ENCODE measurements around the gene SLC25A51. TPM values are rescaled to one million over a fixed set of nuclear protein-coding genes. Genes with fewer than 3 reads are reported as not detected.
A peak's percentile ranks its signal among the peaks of the same experiment; 100 is the strongest.
"Not testable (repeated sequence)": the region's sequence is repeated elsewhere in the genome, so short reads cannot be mapped to it uniquely, and the experiment has no call there.

Gene SLC25A51
- total RNA-seq, 1 experiment from 2014 or later, result 16.8 TPM

DNA sequence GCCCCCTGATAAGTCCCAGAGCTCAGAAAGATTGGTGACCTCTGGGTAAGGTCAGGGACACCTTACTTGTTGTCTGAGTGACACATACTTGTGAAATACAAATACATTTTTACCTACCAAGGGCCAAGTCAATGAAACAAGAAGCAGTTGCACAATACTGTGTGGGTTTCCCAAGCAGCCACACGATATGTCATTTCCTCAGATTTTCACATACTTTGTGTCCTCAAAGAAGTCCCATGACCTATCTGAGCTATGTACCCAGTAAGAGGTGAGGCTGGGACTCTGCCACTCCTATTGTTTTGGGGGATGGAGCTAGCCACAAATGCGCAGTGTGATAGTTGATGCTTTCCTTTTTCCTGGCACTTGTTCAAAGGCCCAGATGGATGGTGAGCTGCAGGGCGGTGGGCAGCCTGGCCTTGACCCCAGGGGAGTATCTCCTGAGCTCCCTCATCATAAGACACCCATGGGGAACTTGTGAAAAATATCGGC lies 4.8 kb upstream of the SLC25A51 start:
- Histone ChIP-seq H3K36me3 (replicated peaks; ENCODE audit: control insufficient read depth, insufficient read depth, low read length) (no peaks in the 10 kb centered on the region), H3K4me3 (ENCODE audit: insufficient read depth, low read depth, low read length) (no peak overlapping the region), H3K27me3 (ENCODE audit: control insufficient read depth, insufficient read depth, low read length) (no peaks in the 10 kb centered on the region)
- no peak for DNase-seq

DNA sequence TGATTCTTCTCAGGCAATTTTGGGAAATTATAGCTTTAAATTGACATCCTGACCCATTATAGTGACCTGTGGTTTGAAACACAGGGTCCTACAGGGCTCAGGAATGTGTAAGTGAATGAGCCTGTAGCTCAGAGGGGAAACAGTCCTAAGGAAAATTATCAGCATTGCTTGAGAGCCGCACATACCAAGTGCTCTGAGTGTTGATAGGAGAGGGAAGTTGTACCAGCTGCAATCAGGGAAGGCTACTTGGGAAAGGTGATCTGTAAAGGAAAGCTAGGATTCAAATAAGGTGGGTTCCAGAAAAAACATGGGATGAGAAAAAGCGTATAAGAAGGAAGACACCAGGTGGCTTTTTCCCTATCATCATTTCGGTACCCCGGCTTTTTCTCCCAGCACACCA lies 4.4 kb upstream of the SLC25A51 start:
- peak; percentile 8 for DNase-seq
- Histone ChIP-seq H3K36me3 (replicated peaks; ENCODE audit: control insufficient read depth, insufficient read depth, low read length) (no peaks in the 10 kb centered on the region), H3K27me3 (ENCODE audit: control insufficient read depth, insufficient read depth, low read length) (no peaks in the 10 kb centered on the region), H3K4me3 (ENCODE audit: insufficient read depth, low read depth, low read length) (no peak overlapping the region)

DNA sequence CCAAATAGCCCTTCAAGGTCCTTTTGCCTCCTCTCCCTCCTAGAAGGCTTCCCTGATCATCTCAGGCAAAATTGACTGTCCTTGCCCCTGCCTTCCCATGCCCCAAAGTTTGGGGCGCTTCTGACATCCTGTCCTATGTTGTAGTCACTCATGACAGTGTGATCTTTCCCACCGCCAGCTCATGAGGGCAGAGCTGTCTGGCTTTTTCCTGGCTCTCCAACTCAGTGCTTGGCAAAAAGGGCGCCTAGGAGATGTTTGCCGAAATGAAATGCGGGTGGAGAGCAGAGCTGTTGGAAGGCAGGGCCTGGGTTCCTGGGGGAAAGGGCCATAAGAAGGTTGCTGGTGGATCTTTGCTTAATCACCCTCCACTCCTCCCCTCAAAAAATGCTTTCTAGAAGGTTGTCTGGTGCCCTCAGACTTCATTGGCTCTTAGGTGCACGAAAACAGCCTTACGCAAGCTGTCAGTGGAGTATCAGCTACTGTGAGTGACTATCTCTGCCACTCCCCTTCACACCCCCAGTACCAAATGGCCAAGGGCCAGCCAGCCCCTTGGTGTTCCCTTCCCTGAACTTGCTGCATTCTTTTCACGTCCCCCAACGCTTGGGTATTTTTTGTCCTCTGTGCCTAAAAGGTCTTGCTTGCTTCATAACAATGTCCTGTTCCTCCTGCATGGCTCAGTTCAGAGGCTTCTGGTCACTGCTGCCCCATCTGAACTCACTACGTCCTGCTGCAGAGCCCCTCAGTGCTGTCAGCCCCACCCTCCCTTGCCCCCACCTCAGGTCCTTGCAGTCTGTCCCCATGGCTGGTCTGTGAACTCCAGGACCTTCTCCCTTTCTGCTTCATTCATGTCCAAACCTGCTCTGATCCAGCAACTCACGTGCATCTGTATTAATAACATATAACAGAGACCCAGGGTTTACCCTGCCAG lies 2.6 kb upstream of the SLC25A51 start:
- Histone ChIP-seq H3K4me3 (ENCODE audit: insufficient read depth, low read depth, low read length) (no peak overlapping the region), H3K27me3 (ENCODE audit: control insufficient read depth, insufficient read depth, low read length) (no peaks in the 10 kb centered on the region), H3K36me3 (replicated peaks; ENCODE audit: control insufficient read depth, insufficient read depth, low read length) (no peaks in the 10 kb centered on the region)
- DNase-seq, result peak; percentile 12

DNA sequence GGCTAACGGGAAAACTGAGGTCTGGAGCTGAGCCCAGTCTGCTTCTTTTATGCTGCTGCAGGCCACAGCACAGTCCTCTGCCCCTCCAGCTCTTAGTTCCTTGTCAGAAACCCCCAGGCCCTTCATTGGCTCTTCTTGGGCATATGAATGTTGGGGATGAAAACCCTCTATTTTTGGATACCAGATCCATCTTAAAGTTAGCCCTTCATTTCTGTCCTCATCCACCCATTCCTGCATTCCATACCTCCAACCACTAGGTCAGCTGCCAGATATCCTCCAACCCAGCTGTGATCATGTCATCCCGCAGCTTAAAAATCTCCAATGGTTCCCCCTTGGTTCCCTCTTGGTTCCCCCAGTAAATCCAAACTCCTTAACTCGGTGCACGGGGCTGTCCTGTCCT lies 1.8 kb upstream of the SLC25A51 start:
- DNase-seq, result peak; percentile 8
- Histone ChIP-seq H3K4me3 (ENCODE audit: insufficient read depth, low read depth, low read length) (no peak overlapping the region), H3K27me3 (ENCODE audit: control insufficient read depth, insufficient read depth, low read length) (no peaks in the 10 kb centered on the region), H3K36me3 (replicated peaks; ENCODE audit: control insufficient read depth, insufficient read depth, low read length) (no peaks in the 10 kb centered on the region)

DNA sequence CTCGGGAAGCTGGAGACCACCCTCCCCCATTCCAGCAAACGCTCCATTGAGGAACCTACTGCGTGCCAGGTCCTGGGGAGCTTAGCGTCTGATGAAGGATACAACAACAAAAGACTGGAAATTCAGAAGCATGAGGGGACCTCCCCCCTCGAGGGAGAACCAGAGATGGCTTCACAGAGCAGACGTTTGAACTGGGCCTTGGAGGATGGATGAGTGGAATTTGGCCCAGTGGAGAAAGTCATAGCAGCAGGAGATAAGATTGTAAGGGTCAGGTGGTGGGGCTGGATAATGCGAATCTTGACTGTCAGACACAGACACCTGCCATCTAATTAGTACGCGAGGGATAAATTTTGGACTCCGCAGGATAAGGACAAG lies 1.2 kb upstream of the SLC25A51 start:
- H3K4me3 ChIP-seq (ENCODE audit: insufficient read depth, low read depth, low read length), result no peak overlapping the region
- no peak for DNase-seq
- no peaks in the 10 kb centered on the region for H3K27me3 ChIP-seq (ENCODE audit: control insufficient read depth, insufficient read depth, low read length)
- H3K36me3 ChIP-seq (replicated peaks; ENCODE audit: control insufficient read depth, insufficient read depth, low read length), result no peaks in the 10 kb centered on the region

DNA sequence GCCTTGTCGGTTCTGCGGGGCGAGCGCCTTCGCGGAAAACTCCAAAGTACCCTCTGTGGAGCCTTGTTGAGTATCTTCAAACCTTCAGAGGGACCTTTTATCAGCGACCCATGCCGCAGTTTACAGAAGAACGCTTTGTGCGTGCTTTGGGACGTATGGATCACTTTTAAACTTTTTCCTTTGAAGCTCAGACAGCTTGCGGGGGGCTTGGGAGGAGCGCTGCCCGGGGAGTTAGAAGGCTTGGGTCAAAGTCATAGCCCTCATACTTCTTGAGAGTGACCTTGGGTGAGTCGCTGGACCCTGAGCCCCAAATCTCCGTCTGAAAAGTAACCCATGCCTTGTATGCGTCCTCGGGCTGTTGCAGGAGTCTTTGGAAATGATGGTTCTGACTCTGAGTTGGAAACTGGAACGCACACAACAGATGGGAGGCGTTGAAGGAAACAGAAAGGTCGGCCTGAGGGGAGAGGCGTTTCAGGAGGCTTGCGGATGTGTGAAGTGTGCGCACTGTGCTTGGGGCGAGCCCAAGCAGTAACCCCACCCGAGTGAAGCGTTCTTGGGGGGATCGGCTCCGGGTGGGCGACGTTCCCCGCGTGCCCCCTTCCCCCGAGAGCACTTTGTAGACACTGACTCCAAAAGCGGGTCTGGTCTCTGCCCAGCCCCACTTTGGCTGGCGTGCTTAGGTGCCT lies 661 bp upstream of the SLC25A51 start:
- DNase-seq, result peak; percentile 42
- Histone ChIP-seq H3K27me3 (ENCODE audit: control insufficient read depth, insufficient read depth, low read length) (no peaks in the 10 kb centered on the region), H3K36me3 (replicated peaks; ENCODE audit: control insufficient read depth, insufficient read depth, low read length) (no peaks in the 10 kb centered on the region), H3K4me3 (ENCODE audit: insufficient read depth, low read depth, low read length) (peak overlapping the region; percentile 95)

DNA sequence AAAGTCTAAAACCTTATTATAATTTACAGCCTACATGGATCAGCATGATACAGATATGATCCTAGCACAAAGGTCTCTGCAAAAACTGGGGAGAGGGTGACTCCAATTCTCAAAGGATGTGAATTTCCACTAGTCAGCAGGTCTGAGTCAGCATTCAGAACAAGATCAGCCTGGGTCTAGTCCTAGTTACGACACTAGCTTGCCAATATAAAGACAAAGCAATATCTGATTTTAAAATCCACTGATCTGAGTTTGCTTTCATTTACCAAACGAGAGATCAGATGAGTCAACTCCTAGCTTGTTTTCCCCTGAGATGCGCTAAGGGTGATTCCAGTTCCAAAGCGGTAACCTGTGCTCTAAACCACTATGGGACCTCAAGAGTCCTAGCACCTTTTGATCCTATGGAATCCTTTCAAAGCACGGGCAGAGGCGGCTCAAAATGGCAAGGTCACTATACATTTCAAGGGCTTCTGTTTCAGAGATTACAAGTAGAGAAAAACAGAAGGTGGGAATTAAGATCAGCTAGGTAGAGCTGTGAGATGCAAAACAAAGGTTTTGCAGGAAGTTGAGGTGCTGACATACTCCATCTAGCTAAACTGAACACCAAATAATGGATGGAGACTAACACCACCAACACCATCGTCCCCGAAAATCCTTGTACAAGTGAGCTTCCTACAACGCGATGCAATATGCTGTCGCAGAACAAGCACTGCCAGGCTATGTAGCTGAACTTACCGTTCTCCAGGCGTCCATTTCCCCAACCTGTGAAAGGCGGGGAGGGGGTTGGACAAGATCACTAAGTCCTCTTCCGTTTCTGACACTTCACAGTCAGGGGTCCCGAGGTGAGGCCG lies 906 bp downstream of the SLC25A51 start:
- peak overlapping the region; percentile 95 for H3K4me3 ChIP-seq (ENCODE audit: insufficient read depth, low read depth, low read length)
- no peaks in the 10 kb centered on the region for H3K27me3 ChIP-seq (ENCODE audit: control insufficient read depth, insufficient read depth, low read length)
- DNase-seq, result peak; percentile 40
- H3K36me3 ChIP-seq (replicated peaks; ENCODE audit: control insufficient read depth, insufficient read depth, low read length), result no peaks in the 10 kb centered on the region; the same call in 1 of the 2 replicates

DNA sequence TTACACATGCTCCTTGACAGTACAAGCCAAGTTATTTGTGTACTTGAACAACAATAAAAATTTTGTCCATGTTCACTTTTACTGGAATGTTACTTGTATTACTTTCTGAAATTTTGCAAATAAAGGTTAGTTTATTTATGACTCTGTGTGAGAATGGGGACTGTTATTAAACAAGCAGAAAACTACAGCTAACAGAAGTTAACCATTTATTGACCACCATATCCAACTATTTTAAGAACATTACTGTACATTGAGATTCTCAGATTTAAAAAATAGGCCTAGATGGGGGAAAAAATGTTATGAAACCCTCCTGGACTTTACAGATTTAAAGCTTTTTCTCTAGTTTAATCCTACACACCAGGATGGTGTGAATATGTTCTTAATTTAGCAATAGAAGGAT lies 1.8 kb downstream of the SLC25A51 start:
- no peaks in the 10 kb centered on the region; the same call in 1 of the 2 replicates for H3K36me3 ChIP-seq (replicated peaks; ENCODE audit: control insufficient read depth, insufficient read depth, low read length)
- no peaks in the 10 kb centered on the region for H3K27me3 ChIP-seq (ENCODE audit: control insufficient read depth, insufficient read depth, low read length)
- H3K4me3 ChIP-seq (ENCODE audit: insufficient read depth, low read depth, low read length), result no peak overlapping the region
- no peak for DNase-seq

DNA sequence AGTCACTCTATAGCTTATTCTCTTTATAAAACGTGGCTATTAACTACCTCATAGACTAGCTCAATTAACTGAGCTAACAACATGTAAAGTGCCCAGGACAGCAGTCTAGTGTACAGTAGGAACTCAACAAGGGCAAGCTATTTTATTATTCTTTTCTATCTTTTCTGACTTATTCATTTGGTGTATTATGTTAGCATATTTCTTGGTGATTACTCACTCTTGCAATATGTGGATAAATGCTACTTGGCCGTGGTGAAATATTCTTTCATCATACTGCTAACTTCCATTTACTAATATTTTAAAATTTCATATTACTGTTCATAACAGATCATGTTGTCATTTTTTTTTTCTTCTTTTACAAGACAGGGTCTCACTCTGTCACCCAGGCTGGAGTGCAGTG lies 4.9 kb downstream of the SLC25A51 start:
- Histone ChIP-seq H3K36me3 (replicated peaks; ENCODE audit: control insufficient read depth, insufficient read depth, low read length) (peaks cover 3% of the 10 kb centered on the region), H3K4me3 (ENCODE audit: insufficient read depth, low read depth, low read length) (no peak overlapping the region), H3K27me3 (ENCODE audit: control insufficient read depth, insufficient read depth, low read length) (no peaks in the 10 kb centered on the region)
- DNase-seq, result no peak

DNA sequence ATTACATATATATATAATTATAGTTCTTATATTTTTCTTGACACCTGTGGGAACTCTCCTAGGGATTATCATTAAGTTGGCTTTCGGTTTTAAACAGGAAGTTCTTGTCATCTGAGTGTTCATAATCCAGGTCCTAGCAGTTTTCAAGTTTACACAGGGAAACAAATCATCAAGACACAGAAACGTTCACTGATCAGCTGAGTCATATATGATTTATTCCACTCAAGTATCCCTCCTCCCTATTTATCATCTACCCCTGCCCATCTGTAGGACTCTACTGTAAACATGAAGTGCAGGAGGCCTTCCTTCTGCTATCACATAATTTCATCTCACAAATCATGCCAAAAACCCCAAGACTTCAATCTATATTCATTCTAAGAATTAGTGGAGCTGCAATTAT lies 6.3 kb downstream of the SLC25A51 start:
- Histone ChIP-seq H3K36me3 (replicated peaks; ENCODE audit: control insufficient read depth, insufficient read depth, low read length) (peaks cover 4% of the 10 kb centered on the region), H3K27me3 (ENCODE audit: control insufficient read depth, insufficient read depth, low read length) (no peaks in the 10 kb centered on the region), H3K4me3 (ENCODE audit: insufficient read depth, low read depth, low read length) (no peak overlapping the region)
- no peak for DNase-seq

DNA sequence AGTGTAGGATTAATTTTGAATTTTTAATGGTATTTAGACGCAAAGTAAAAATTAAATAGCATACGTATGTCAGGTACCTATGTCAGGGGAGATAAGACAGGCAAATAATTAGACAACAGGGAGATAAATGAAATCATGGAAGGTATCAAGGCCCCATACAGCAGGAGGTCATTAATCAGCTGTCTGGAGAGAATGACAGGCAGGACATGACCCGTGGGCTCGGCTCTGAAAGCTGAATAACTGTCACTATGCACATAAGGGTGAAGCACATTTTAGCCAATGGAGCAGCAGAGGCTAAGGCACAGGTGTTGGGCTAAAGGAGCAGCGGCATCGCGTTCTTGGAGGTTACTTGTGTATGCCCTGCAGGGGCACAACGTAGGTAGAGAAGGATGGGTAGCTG lies 11.9 kb downstream of the SLC25A51 start:
- Histone ChIP-seq H3K27me3 (ENCODE audit: control insufficient read depth, insufficient read depth, low read length) (no peaks in the 10 kb centered on the region), H3K36me3 (replicated peaks; ENCODE audit: control insufficient read depth, insufficient read depth, low read length) (peaks cover 4% of the 10 kb centered on the region), H3K4me3 (ENCODE audit: insufficient read depth, low read depth, low read length) (no peak overlapping the region)
- DNase-seq, result no peak

DNA sequence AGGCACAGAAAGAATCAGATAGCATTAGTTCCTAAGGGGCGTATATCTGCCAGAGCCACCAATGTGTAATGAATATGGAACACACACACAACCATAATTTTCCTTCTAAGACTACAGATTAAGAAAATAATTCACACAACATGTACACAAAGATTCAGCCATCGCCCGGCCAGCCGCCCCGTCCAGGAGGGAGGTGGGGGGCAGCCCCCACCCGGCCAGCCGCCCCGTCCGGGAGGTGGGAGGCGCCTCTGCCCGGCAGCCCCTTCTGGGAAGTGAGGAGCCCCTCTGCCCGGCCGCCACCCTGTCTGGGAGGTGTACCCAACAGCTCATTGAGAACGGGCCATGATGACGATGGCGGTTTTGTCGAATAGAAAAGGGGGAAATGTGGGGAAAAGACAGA lies 12.9 kb downstream of the SLC25A51 start:
- not testable (repeated sequence) for H3K4me3 ChIP-seq (ENCODE audit: insufficient read depth, low read depth, low read length); DNase-seq; H3K36me3 ChIP-seq (replicated peaks; ENCODE audit: control insufficient read depth, insufficient read depth, low read length); H3K27me3 ChIP-seq (ENCODE audit: control insufficient read depth, insufficient read depth, low read length)

DNA sequence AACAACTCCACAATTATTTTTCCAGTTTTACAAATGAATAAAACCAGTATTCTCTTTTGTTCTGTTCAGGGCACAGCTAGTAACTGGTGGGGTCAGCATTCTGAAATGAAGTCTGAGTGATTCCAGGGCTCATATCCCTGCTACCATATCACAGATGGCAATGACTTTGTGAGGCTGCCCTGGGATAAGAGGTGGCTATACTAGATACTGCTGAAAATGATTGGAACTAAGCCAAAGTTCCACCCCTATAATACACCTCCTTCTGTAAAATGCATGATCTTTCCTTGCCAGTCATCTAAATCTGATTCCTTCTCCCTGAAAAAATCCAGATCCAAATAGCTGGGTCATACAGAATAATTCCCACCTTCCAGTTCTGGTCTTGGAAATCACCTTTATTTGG lies 14.4 kb downstream of the SLC25A51 start:
- Histone ChIP-seq H3K36me3 (replicated peaks; ENCODE audit: control insufficient read depth, insufficient read depth, low read length) (peaks cover 1% of the 10 kb centered on the region; the same call in 1 of the 2 replicates), H3K27me3 (ENCODE audit: control insufficient read depth, insufficient read depth, low read length) (no peaks in the 10 kb centered on the region), H3K4me3 (ENCODE audit: insufficient read depth, low read depth, low read length) (no peak overlapping the region)
- no peak for DNase-seq

DNA sequence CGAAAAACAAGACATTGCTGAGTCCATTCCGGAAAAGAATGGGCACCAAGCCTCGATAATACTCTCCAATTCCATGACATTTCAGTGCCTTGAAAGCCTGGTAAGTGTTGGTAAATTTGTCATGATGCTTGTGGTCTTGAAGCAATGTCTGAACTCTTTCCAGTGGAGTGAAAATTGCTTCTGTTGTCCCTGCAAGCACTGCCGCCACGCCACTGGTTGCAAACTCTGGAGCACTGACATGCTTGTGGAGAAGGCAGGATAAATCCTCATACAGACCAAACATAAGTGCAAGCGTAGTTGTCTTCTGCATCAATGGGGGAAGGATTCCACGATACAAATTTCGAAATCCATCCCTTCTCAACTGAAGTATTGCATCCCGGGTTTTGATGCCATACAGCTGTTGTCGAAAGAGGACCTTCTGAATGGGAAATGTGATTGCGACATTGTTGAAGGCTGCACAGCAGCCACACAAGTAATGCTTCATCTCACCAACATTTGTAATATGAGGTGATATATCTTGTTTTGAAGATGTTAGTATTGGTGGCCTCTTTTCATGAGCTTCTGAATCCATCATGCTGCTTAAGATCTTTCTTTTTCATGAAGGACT lies 15.8 kb downstream of the SLC25A51 start:
- H3K36me3 ChIP-seq (replicated peaks; ENCODE audit: control insufficient read depth, insufficient read depth, low read length); H3K4me3 ChIP-seq (ENCODE audit: insufficient read depth, low read depth, low read length); H3K27me3 ChIP-seq (ENCODE audit: control insufficient read depth, insufficient read depth, low read length); DNase-seq: not testable (repeated sequence)

All from H7 (cell line).